ENCODE measurements around the gene POU2AF3. TPM values are rescaled to one million over a fixed set of nuclear protein-coding genes. Genes with fewer than 3 reads are reported as not detected.

POU2AF3 gene
- total RNA-seq, 1 experiment from 2014 or later = not detected

DNA sequence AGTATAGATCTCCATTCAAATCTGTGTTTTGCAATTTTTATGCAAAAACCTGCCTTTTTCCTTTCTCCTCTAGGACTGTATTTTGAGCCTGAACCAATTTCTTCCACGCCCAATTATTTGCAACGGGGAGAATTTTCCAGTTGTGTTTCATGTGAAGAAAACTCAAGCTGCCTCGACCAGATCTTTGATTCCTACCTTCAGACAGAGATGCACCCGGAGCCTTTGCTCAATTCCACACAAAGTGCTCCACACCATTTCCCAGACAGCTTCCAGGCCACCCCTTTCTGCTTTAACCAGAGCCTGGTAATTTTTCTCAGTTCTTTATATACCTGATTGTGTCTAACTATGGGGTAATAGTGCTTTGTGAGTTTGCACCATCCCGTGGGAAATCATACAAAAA, 8.0 kb downstream of the POU2AF3 start:
- no peaks in the 10 kb centered on the region for H3K36me3 ChIP-seq (ENCODE audit: control insufficient read depth in 1 of 2, insufficient read depth in 2 of 2, low read length in 2 of 2)
- H3K4me1 ChIP-seq (ENCODE audit: control insufficient read depth in 1 of 2, insufficient read depth in 2 of 2, low read length in 2 of 2) = no peaks in the 10 kb centered on the region; a peak in 1 of 4 replicates
- TF ChIP-seq, protein P1, sequence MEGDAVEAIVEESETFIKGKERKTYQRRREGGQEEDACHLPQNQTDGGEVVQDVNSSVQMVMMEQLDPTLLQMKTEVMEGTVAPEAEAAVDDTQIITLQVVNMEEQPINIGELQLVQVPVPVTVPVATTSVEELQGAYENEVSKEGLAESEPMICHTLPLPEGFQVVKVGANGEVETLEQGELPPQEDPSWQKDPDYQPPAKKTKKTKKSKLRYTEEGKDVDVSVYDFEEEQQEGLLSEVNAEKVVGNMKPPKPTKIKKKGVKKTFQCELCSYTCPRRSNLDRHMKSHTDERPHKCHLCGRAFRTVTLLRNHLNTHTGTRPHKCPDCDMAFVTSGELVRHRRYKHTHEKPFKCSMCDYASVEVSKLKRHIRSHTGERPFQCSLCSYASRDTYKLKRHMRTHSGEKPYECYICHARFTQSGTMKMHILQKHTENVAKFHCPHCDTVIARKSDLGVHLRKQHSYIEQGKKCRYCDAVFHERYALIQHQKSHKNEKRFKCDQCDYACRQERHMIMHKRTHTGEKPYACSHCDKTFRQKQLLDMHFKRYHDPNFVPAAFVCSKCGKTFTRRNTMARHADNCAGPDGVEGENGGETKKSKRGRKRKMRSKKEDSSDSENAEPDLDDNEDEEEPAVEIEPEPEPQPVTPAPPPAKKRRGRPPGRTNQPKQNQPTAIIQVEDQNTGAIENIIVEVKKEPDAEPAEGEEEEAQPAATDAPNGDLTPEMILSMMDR (IDR thresholded peaks at IDR 0.05 in 2 of 3, conservative IDR thresholded peaks at IDR 0.05 in 1 of 3; ENCODE audit: borderline replicate concordance in 1 of 3, insufficient read depth in 1 of 3, low read depth in 2 of 3, low read length in 2 of 3) = no peak
- H3K4me3 ChIP-seq (replicated peaks in 1 of 2; ENCODE audit: low read depth in 1 of 2, low read length in 2 of 2) = no peak overlapping the region
- ChIA-PET CTCF (no interaction called here), RAD21 (ENCODE audit: low non-redundant PET in 1 of 2, low total read pairs in 2 of 2, uncharacterized antibody in 2 of 2, unreplicated experiment in 2 of 2) (no interaction called here), POLR2A (no interaction called here)
- no peak overlapping the region for H3K9ac ChIP-seq (ENCODE audit: low read length)
- no peak overlapping the region for H3K4me2 ChIP-seq (ENCODE audit: low read length)
- peaks cover 46% of the 10 kb centered on the region for H3K27me3 ChIP-seq (ENCODE audit: insufficient read depth, low read length)
- no peaks in the 10 kb centered on the region for H3K9me2 ChIP-seq (ENCODE audit: insufficient read depth)
- H3K9me3 ChIP-seq (ENCODE audit: control insufficient read depth in 1 of 2, insufficient read depth in 1 of 2, low read depth in 1 of 2, low read length in 2 of 2) = no peaks in the 10 kb centered on the region
- H3K27ac ChIP-seq (ENCODE audit: low read depth, low read length) = no peak overlapping the region
- no peak for DNase-seq (ENCODE audit: low read depth, low spot score)
- intact Hi-C loops (cut with micrococcal nuclease) = no loop called here
- no peaks in the 10 kb centered on the region for H3K79me2 ChIP-seq (ENCODE audit: insufficient read depth, low read length)
- H2AFZ ChIP-seq (ENCODE audit: low read depth, low read length, poor library complexity, severe bottlenecking) = no peak overlapping the region
- H4K20me1 ChIP-seq (ENCODE audit: insufficient read depth) = no peaks in the 10 kb centered on the region
- BruUV-seq (replicated peaks) = no TSS peak
- no peak for ATAC-seq

- POLR2A ChIA-PET = no interaction called here
Observed at GRCh38 chr11:111307472-111308108, 9.2 kb downstream of the POU2AF3 start.

More at GRCh38 chr11:111307472-111308108, 9.2 kb downstream of the POU2AF3 start:
- TF ChIP-seq ZFX (IDR thresholded peaks at IDR 0.05) = no peak
- peak; percentile 17; the same call in 1 of the 2 replicates for TF ChIP-seq RAD21 (IDR thresholded peaks at IDR 0.05; ENCODE audit: low read depth)
- no peaks in the 10 kb centered on the region for H3K79me2 ChIP-seq (ENCODE audit: insufficient read depth, low read length)
- H2AFZ ChIP-seq (ENCODE audit: low read depth, low read length, poor library complexity, severe bottlenecking) = no peak overlapping the region
- H3K9ac ChIP-seq (ENCODE audit: low read length) = no peak overlapping the region
- H3K36me3 ChIP-seq (ENCODE audit: control insufficient read depth in 1 of 2, insufficient read depth in 2 of 2, low read length in 2 of 2) = no peaks in the 10 kb centered on the region
- no peak overlapping the region for H3K4me3 ChIP-seq (replicated peaks in 1 of 2; ENCODE audit: low read depth in 1 of 2, low read length in 2 of 2)
- BruUV-seq (replicated peaks) = no TSS peak
- DNase-seq (ENCODE audit: low read depth, low spot score) = no peak
- H4K20me1 ChIP-seq (ENCODE audit: insufficient read depth) = no peaks in the 10 kb centered on the region
- peak; percentile 63 for ATAC-seq
- H3K27ac ChIP-seq (ENCODE audit: low read depth, low read length) = no peak overlapping the region
- no peaks in the 10 kb centered on the region for H3K9me3 ChIP-seq (ENCODE audit: control insufficient read depth in 1 of 2, insufficient read depth in 1 of 2, low read depth in 1 of 2, low read length in 2 of 2)
- ChIA-PET RAD21 (ENCODE audit: low non-redundant PET in 1 of 2, low total read pairs in 2 of 2, uncharacterized antibody in 2 of 2, unreplicated experiment in 2 of 2) (no interaction called here), CTCF (no interaction called here)
- H3K27me3 ChIP-seq (ENCODE audit: insufficient read depth, low read length) = peaks cover 46% of the 10 kb centered on the region
- no peaks in the 10 kb centered on the region; a peak in 1 of 4 replicates for H3K4me1 ChIP-seq (ENCODE audit: control insufficient read depth in 1 of 2, insufficient read depth in 2 of 2, low read length in 2 of 2)
- H3K4me2 ChIP-seq (ENCODE audit: low read length) = no peak overlapping the region
- intact Hi-C loops (cut with micrococcal nuclease) = no loop called here
- H3K9me2 ChIP-seq (ENCODE audit: insufficient read depth) = no peaks in the 10 kb centered on the region

Data from HCT116 (cell line).